GM12891 (cell line): ENCODE data around the gene GMCL1.
"Not testable (repeated sequence)": the region's sequence is repeated elsewhere in the genome, so short reads cannot be mapped to it uniquely, and the experiment has no call there.

Source experiments
- DNase-seq: peaks from one replicate; pipeline ENCODE4 v3.0.0; 2011; ENCODE audit warnings: low spot score; ENCODE audit not compliant: insufficient read length
- FAIRE-seq: peaks from 2 replicates; lab custom pipeline; 2011; peaks lifted over from hg19 to GRCh38; lab: Jason Lieb, UNC
- PAX5 ChIP-seq: IDR thresholded peaks from 2 replicates; pipeline ENCODE4 v1.6.1; 2011; ENCODE audit warnings: low read length, moderate library complexity, mild to moderate bottlenecking; ENCODE audit not compliant: insufficient read depth, severe bottlenecking
- POLR2A ChIP-seq: IDR thresholded peaks from 2 replicates; pipeline ENCODE4 v1.6.1; 2011; ENCODE audit warnings: low read depth, low read length, control low read depth
- POLR2AphosphoS5 ChIP-seq: IDR thresholded peaks from 2 replicates; pipeline ENCODE4 v1.6.1; 2011; ENCODE audit warnings: low read depth, low read length, control low read depth
- POU2F2 ChIP-seq: IDR thresholded peaks from 2 replicates; pipeline ENCODE4 v1.6.1; 2011; ENCODE audit warnings: low read depth, mild to moderate bottlenecking, control low read depth, low read length, moderate library complexity
- SPI1 ChIP-seq: IDR thresholded peaks from 2 replicates; pipeline ENCODE4 v1.6.1; 2011; ENCODE audit warnings: low read depth, low read length, control low read depth
- TAF1 ChIP-seq: IDR thresholded peaks from 2 replicates; pipeline ENCODE4 v1.6.1; 2011; ENCODE audit warnings: low read depth, low read length, control low read depth

GMCL1 gene

GRCh38 chr2:69827796-69828540 lies 1.5 kb upstream of the GMCL1 start:
- FAIRE-seq (no peak), DNase-seq (no peak)
- TF ChIP-seq POLR2A (no peak), TAF1 (no peak), PAX5 (no peak), SPI1 (no peak), POU2F2 (no peak), POLR2AphosphoS5 (no peak)

GRCh38 chr2:69828938-69829255 lies 563 bp upstream of the GMCL1 start:
- no peak for TF ChIP-seq POLR2AphosphoS5
- TF ChIP-seq TAF1 = no peak
- TF ChIP-seq PAX5 = no peak
- TF ChIP-seq SPI1 = no peak
- FAIRE-seq = no peak
- DNase-seq = no peak

GRCh38 chr2:69830045-69830905 lies 815 bp downstream of the GMCL1 start:
- TF ChIP-seq POLR2A (no peak), POLR2AphosphoS5 (no peak), PAX5 (no peak), TAF1 (no peak), SPI1 (0 out of 2 replicates have a peak, but pooled peaks have one; percentile 15), POU2F2 (peak; percentile 36; the same call in 1 of the 2 replicates)
- peak; percentile 16 for DNase-seq
- no peak for FAIRE-seq

- not testable (repeated sequence) for DNase-seq, FAIRE-seq
Measured at GRCh38 chr2:69830906-69831241, 1.4 kb downstream of the GMCL1 start.

GRCh38 chr2:69831354-69831905 lies 2.0 kb downstream of the GMCL1 start:
- FAIRE-seq = no peak
- no peak for TF ChIP-seq SPI1
- no peak for TF ChIP-seq POLR2A
- TF ChIP-seq POU2F2 = no peak
- no peak for TF ChIP-seq POLR2AphosphoS5
- TF ChIP-seq TAF1 = no peak
- no peak for TF ChIP-seq PAX5
- DNase-seq = no peak

GRCh38 chr2:69833752-69834151 lies 4.3 kb downstream of the GMCL1 start:
- FAIRE-seq (no peak), DNase-seq (no peak)
- no peak for TF ChIP-seq SPI1
- no peak for TF ChIP-seq POLR2AphosphoS5
- no peak for TF ChIP-seq POU2F2
- no peak for TF ChIP-seq TAF1
- TF ChIP-seq POLR2A = no peak
- TF ChIP-seq PAX5 = no peak

- no peak for TF ChIP-seq POLR2AphosphoS5
- no peak for TF ChIP-seq POU2F2
- no peak for TF ChIP-seq POLR2A
- TF ChIP-seq TAF1 = no peak
- TF ChIP-seq PAX5 = no peak
- TF ChIP-seq SPI1 = no peak
- DNase-seq (no peak), FAIRE-seq (no peak)
Measured at GRCh38 chr2:69835666-69836065, 6.2 kb downstream of the GMCL1 start.

GRCh38 chr2:69836316-69836715 lies 6.9 kb downstream of the GMCL1 start:
- FAIRE-seq (no peak), DNase-seq (no peak)
- TF ChIP-seq POLR2A (no peak), POLR2AphosphoS5 (no peak), SPI1 (no peak), PAX5 (no peak), POU2F2 (no peak), TAF1 (no peak)

- FAIRE-seq = peak; percentile 45
- DNase-seq = no peak
- TF ChIP-seq POLR2A (no peak), POLR2AphosphoS5 (no peak), TAF1 (no peak), PAX5 (no peak), POU2F2 (no peak), SPI1 (no peak)
Measured at GRCh38 chr2:69837533-69837932, 8.1 kb downstream of the GMCL1 start.
